ENCODE data around the gene SF3B3.
"Not testable (repeated sequence)": the region's sequence is repeated elsewhere in the genome, so short reads cannot be mapped to it uniquely, and the experiment has no call there.

Gene SF3B3

DNA sequence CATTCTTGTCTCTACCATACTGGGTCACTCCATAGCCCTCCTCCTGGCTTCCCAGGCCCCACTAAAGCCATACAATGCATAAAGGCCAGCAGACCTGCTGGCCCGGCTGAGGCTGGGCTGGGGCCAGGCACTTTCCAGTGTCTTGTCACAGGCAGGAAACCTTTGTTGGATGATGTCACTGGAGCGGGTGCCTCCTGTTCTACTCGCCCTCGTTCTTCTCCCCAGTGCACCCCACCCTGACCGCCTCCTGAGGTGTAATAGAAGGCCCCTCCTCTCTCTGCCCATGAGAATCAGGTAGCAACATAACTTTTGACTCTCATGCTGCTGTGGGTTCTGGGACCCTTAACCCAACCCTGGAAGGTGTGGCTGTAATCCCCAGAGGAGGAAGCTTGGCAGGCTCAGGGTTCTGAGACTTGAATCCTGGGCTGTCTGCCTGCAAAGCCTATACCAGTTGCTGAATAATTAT is 68.5 kb downstream of the SF3B3 start:
- DNase-seq, result no peak

DNA sequence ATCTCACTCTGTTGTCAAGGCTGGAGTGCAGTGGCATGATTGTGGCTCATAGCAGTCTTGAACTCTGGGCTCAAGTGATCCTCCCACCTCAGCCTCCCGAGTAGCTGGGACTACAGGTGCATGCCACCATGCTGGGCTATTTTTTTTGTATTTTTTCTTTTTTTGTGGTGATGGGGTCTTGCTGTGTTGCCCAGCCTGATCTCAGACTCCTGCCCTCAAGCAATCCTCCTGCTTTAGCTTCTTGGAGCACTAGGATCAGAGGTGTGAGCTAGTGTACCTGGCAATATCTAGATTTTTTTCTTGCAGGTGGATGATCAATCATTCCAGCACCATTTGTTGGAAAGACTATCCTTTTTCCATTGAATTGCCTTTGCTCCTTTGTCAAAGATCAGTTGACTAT is 69.9 kb downstream of the SF3B3 start:
- no peak for DNase-seq

- DNase-seq, result no peak
These were observed 71.0 kb downstream of the SF3B3 start for GRCh38 chr16:70594569-70594968.

- no peak for DNase-seq
These were observed 73.7 kb downstream of the SF3B3 start for GRCh38 chr16:70597135-70597835.

GRCh38 chr16:70598937-70599503 is 75.4 kb downstream of the SF3B3 start:
- no peak for DNase-seq

DNA sequence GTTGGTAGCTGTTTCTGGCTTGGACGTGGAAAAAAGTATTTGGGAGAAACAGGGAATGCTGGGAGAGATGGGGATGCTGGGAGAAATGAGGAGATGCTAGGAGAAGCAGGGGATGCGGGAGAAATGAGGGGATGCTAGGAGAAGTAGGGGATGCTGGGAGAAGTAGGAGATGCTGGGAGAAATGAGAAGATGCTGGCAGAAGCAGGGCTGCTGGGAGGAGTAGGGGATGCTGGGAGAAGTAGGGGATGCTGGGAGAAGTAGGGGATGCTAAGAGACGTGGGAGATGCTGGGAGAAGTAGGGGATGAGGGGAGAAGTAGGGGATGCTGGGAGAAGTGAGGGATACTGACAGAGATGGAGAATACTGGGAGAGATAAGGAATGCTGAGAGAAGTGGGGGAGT is 77.1 kb downstream of the SF3B3 start:
- no peak for DNase-seq

GRCh38 chr16:70601576-70602575 is 78.3 kb downstream of the SF3B3 start:
- DNase-seq, result no peak

DNA sequence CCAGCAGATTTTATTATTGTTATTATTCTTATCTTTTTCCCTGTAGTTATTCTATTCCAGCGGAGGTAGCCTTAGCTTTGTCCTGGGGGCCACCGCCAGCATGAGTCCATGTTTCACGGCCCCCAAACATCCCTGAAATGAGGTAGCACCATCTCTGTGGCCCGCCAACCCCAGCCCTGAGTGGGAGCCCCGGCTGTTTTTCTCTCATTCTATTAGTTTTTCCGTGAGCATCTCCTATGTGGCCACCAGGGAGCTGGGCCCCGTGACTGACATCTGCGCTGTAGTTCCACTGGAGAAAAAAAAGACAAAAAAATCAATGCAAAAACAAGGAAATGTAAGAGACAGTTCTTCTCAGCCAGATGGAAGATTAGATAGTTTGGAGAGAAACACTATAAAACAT is 79.2 kb downstream of the SF3B3 start:
- DNase-seq, result no peak

DNA sequence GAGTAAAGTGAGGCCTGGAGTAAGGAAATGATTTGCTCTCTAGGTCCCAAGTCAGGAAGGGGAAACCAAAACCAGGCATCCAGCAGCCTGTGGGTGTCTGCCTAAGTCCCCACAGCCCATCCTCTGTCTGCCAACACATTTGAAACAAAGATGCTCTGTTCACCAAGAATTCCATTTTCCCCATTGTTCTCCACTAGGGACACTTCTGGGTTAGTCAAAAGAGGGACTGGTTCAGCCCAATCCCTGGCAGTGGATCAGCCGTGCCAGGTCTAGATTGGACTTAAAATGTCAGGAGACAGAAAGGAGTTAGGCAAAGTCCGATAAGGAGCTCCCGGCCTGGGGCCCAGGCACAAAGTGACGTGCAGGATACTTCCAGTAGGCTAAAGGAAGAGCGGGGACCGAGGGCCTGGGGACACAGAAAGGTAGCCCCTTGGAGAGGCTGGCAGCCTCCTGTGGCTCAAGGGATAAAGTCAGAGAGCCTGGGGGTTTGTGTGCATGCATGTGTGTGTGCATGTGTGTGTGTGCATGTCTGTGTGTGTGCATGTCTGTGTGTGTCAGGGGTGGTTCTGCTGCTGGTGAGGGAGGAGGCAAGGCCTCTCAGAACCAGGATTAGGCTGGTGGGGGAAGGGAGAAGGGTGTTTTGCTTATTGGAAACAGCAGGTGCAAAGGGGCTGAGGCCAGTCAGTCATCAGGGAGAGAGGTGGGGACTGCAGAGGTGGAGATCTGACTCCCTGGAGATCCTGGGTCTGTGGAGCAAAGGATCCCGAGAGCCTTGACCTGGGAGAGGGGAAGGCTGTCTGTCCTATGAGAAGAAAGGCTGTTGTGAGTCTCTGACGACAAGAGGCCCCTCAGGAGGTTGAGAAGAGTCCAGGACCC is 81.0 kb downstream of the SF3B3 start:
- DNase-seq, result no peak

GRCh38 chr16:70605283-70605657 is 81.7 kb downstream of the SF3B3 start:
- no peak for DNase-seq

GRCh38 chr16:70608521-70608920 is 84.9 kb downstream of the SF3B3 start:
- no peak for DNase-seq

- no peak for DNase-seq
These were observed 86.9 kb downstream of the SF3B3 start for GRCh38 chr16:70610273-70611223.

GRCh38 chr16:70611224-70611598 is 87.6 kb downstream of the SF3B3 start:
- DNase-seq, result no peak

- DNase-seq, result no peak
These were observed 88.2 kb downstream of the SF3B3 start for GRCh38 chr16:70611785-70612303.

GRCh38 chr16:70612931-70613330 is 89.3 kb downstream of the SF3B3 start:
- DNase-seq, result no peak

DNA sequence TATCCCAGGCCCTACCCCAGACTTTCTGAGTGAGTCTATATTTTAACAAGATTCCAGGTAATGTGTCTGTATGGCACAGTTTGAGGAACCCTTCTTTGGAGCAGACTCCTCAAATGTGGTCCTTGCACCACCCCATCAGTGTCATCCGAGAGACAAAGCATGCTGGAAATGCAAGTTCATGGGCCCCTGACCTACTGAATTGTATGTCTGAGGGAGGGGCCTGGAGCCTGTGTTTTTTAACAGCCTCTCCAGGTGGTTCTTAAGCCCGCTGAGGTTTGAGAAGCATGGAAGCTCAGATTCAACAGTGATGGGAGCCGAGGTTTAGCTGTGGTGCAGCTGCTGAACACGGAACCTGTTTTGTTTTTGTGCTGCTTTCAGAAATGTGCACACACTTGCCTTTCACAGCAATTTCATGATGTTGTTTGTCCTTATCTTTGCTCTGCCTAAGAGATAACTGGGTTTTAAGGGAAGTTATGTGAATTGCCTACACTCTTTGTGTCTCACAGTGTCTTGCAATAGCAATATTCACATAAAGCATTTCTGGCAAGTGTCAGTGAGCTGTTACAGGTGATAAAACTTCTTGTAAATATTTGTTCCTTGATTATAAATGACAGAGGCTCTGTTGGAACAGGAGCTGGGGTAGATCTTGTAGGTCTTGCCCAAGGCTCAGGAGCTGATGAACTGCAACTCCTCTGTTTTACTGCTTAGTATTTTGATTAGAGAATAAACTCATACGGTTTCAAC is 90.8 kb downstream of the SF3B3 start:
- no peak for DNase-seq

DNA sequence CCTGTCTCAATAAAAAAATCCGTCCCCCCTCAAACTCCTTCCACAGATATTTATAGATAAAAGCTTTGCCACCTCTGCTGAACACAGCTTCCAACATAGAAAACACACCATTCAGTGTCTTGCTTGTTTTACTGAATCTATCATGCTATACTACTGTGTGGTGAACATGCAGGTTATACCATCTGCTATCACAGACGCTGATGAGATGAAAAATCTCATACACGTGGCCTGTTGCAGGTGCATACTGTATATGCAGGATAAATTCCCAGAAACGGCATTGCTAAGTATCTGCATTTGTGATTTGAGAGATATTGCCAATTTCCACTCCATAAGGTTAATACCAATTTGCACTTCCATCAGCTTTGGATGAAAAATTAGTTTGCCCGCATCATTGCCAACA is 92.3 kb downstream of the SF3B3 start:
- DNase-seq, result no peak

DNA sequence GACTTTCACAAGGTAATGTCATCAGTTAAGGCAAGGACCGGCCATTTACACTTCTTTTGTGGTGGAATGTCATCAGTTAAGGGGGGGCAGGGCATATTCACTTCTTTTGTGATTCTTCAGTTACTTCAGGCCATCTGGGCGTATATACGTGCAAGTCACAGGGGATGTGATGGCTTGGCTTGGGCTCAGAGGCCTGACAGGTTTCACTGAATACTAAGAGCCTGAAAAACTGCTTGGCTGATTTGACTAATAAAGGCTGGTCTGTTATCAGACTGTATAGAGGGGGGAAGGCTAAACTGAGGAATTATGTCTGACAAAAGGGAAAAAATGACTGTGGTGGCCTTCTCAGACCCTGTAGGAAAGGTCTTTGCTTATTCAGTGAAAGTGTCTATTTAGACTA is 98.2 kb downstream of the SF3B3 start:
- DNase-seq, result not testable (repeated sequence)

All from suppressor macrophage treated with lipopolysaccharide for 1 hour (primary cell).